T-cell (primary cell): ENCODE measurements around the gene SENP7. TPM values are rescaled to one million over a fixed set of nuclear protein-coding genes. Genes with fewer than 3 reads are reported as not detected.
"Not testable (repeated sequence)": the region's sequence is repeated elsewhere in the genome, so short reads cannot be mapped to it uniquely, and the experiment has no call there.

Experiments
- ATAC-seq, 4 experiments: fragments of 200-7000 bp in 3 of 4; fragments of 150-1000 bp in 1 of 4; cut with Tn5 transposase; replicated peaks in 1 of 4; 1 replicate in 3 of 4; 2 replicates in 1 of 4; pipeline ENCODE4 v1.10.0; 2021; ENCODE audit warnings: moderate library complexity in 3 of 4, mild to moderate bottlenecking in 2 of 4, moderate number of reproducible peaks in 1 of 4
- CTCF ChIA-PET, 2 donors: fragments of 300-600 bp; sonication (Branson Sonifier 250); formaldehyde crosslinking; loops; one replicate each; lab custom pipeline; 2022; ENCODE audit warnings: antibody characterized with exemption in 2 of 2; lab: Charles Lee
- POLR2A ChIA-PET, 2 donors: fragments of 300-600 bp; sonication (Branson Sonifier 250); formaldehyde crosslinking; loops; one replicate each; lab custom pipeline; 2022; ENCODE audit warnings: antibody characterized with exemption in 2 of 2; lab: Charles Lee
- DNase-seq, 35 experiments: peaks; one replicate each; pipeline versions ENCODE4 v3.0.0 to v3.0.0-alpha.2; 2013 to 2023
- H3K27ac ChIP-seq: one replicate; pipeline ENCODE4 v1.5.1; 2013; ENCODE audit warnings: low read length
- H3K27me3 ChIP-seq, 2 experiments: replicated peaks in 1 of 2; 1 replicate in 1 of 2; 2 replicates in 1 of 2; pipeline versions ENCODE4 v1.6.1 to v1.7.0; 2013; ENCODE audit warnings: low read length in 1 of 2, mixed read lengths in 1 of 2; ENCODE audit not compliant: control insufficient read depth in 2 of 2, insufficient read depth in 2 of 2; ENCODE audit errors: extremely low read depth in 1 of 2
- H3K36me3 ChIP-seq, 2 donors: 1 replicate in 1 of 2; 2 replicates in 1 of 2; pipeline versions ENCODE4 v1.6.1 to v1.7.0; 2013; ENCODE audit warnings: low read length in 1 of 2; ENCODE audit not compliant: control insufficient read depth in 2 of 2, insufficient read depth in 1 of 2; ENCODE audit errors: extremely low read depth in 1 of 2
- H3K4me1 ChIP-seq, 2 experiments: 1 replicate in 1 of 2; 2 replicates in 1 of 2; pipeline versions ENCODE4 v1.6.1 to v1.7.0; 2013; ENCODE audit warnings: low read length in 2 of 2, mixed read lengths in 1 of 2; ENCODE audit not compliant: insufficient read depth in 2 of 2, control insufficient read depth in 1 of 2; ENCODE audit errors: extremely low read depth in 1 of 2
- H3K4me3 ChIP-seq, 2 donors: 1 replicate in 1 of 2; 2 replicates in 1 of 2; pipeline versions ENCODE4 v1.5.1 to v1.7.0; 2013; ENCODE audit warnings: mild to moderate bottlenecking in 2 of 2, low read length in 1 of 2, moderate library complexity in 1 of 2; ENCODE audit not compliant: control insufficient read depth in 1 of 2; ENCODE audit errors: extremely low read depth in 1 of 2
- H3K9me3 ChIP-seq: 2 replicates; pipeline ENCODE4 v1.7.0; 2013
- H3K27ac Mint-ChIP-seq, 2 donors: one replicate each; pipeline ENCODE4 v1.8.0; 2020 to 2021; ENCODE audit warnings: mild to moderate bottlenecking in 2 of 2, mixed read lengths in 2 of 2
- H3K27me3 Mint-ChIP-seq, 2 donors: one replicate each; pipeline ENCODE4 v1.8.0; 2021 to 2022; ENCODE audit warnings: mixed read lengths in 2 of 2
- H3K36me3 Mint-ChIP-seq: one replicate; pipeline ENCODE4 v1.8.0; 2021; ENCODE audit warnings: mixed read lengths
- H3K4me1 Mint-ChIP-seq, 3 donors: one replicate each; pipeline ENCODE4 v1.8.0; 2020 to 2022; ENCODE audit warnings: mixed read lengths in 3 of 3, mild to moderate bottlenecking in 1 of 3
- H3K4me3 Mint-ChIP-seq, 3 donors: one replicate each; pipeline ENCODE4 v1.8.0; 2020 to 2022; ENCODE audit warnings: mild to moderate bottlenecking in 3 of 3, mixed read lengths in 3 of 3, moderate library complexity in 3 of 3
- H3K9me3 Mint-ChIP-seq, 3 donors: one replicate each; pipeline ENCODE4 v1.8.0; 2020 to 2022; ENCODE audit warnings: mixed read lengths in 3 of 3
- WGBS: methylation state at CpG from one replicate; pipeline ENCODE4 v1.1.5; 2013; ENCODE audit warnings: missing lambda C conversion rate; ENCODE audit not compliant: insufficient coverage; 5-methylcytosine and 5-hydroxymethylcytosine counted together
- total RNA-seq, 35 experiments: library from RNA in 6 of 35; stranded (reverse) in 6 of 35; fragments of 120-200 nt in 1 of 35; gene quantifications; one replicate each; pipeline versions ENCODE4 v1.2.1 to v1.2.4 and lab custom pipeline; 2013 to 2026

Gene SENP7
- total RNA-seq, 5 donors from 2014 or later (not counting 1 experiment from before 2014, with no cell fraction given): 45.8 to 55.9 (median 48.6) TPM

- H3K36me3 Mint-ChIP-seq: peaks cover 35% of the 10 kb centered on the region
- peak overlapping the region in 1 of 2 donors; percentile 98 for H3K27ac Mint-ChIP-seq
- H3K36me3 ChIP-seq, H3K27me3 ChIP-seq, H3K4me3 ChIP-seq, CTCF ChIA-PET, H3K27me3 Mint-ChIP-seq, DNase-seq, H3K9me3 Mint-ChIP-seq, H3K9me3 ChIP-seq, POLR2A ChIA-PET, H3K27ac ChIP-seq, ATAC-seq: not testable (repeated sequence)
- H3K4me1 Mint-ChIP-seq: peaks cover 74 to 79% (median 75%) of the 10 kb centered on the region in 3 donors
- WGBS: 100% methylated on average over 1 of the region's 4 CpGs
- peaks cover 18 to 20% of the 10 kb centered on the region in 2 experiments for H3K4me1 ChIP-seq
- peak overlapping the region in 1 of 3 donors; percentile 75 for H3K4me3 Mint-ChIP-seq
Observed at GRCh38 chr3:101468676-101469075, 44.3 kb downstream of the SENP7 start.

- peak overlapping the region in 1 of 2 donors; percentile 14 for H3K4me3 ChIP-seq
- POLR2A ChIA-PET: interaction anchor here in 1 of 2 donors (0.5 to 0.7 kb wide), 2 partner anchors 94 to 216 kb away, joined by 3 to 9 read pairs; no protein-coding TSS in a partner anchor
- peak overlapping the region in 2 of 3 donors; percentile 71 to 75 for H3K4me3 Mint-ChIP-seq
Observed at GRCh38 chr3:101467310-101467663, 45.7 kb downstream of the SENP7 start.

GRCh38 chr3:101466465-101467309 lies 46.3 kb downstream of the SENP7 start:
- ATAC-seq: peak in 2 of 4 experiments; percentile 75 to 89

More at GRCh38 chr3:101467310-101467663, 45.7 kb downstream of the SENP7 start:
- H3K36me3 ChIP-seq, H3K9me3 Mint-ChIP-seq, ATAC-seq, H3K27me3 ChIP-seq, H3K27me3 Mint-ChIP-seq, H3K9me3 ChIP-seq, CTCF ChIA-PET, DNase-seq: not testable (repeated sequence)
- 47% methylated on average over 2 of the region's 3 CpGs for WGBS
- peaks cover 18 to 20% of the 10 kb centered on the region in 2 experiments for H3K4me1 ChIP-seq
- H3K27ac ChIP-seq: peak overlapping the region; percentile 37
- Mint-ChIP-seq H3K27ac (peak overlapping the region in 1 of 2 donors; percentile 98), H3K4me1 (peaks cover 71 to 76% (median 74%) of the 10 kb centered on the region in 3 donors), H3K36me3 (peaks cover 31% of the 10 kb centered on the region)

GRCh38 chr3:101464235-101464634 lies 48.8 kb downstream of the SENP7 start:
- Mint-ChIP-seq H3K36me3 (peaks cover 37% of the 10 kb centered on the region), H3K27me3 (no peaks in the 10 kb centered on the region), H3K4me3 (no peak overlapping the region), H3K9me3 (peaks cover 0 to 11% (median 4%) of the 10 kb centered on the region in 3 donors), H3K4me1 (peaks cover 66 to 78% (median 76%) of the 10 kb centered on the region in 3 donors), H3K27ac (peak overlapping the region in 1 of 2 donors; percentile 3)
- DNase-seq (no peak), ATAC-seq (no peak)
- CTCF ChIA-PET: no interaction called here
- H3K4me3 ChIP-seq: no peak overlapping the region
- H3K36me3 ChIP-seq: peaks cover 2 to 3% of the 10 kb centered on the region in 2 donors
- no peaks in the 10 kb centered on the region for H3K9me3 ChIP-seq
- H3K27me3 ChIP-seq: no peaks in the 10 kb centered on the region
- WGBS: no CpG with 5 or more reads among the region's 2 CpGs
- H3K4me1 ChIP-seq: peaks cover 18 to 20% of the 10 kb centered on the region in 2 experiments
- no peak overlapping the region for H3K27ac ChIP-seq
- POLR2A ChIA-PET: no interaction called here

More at GRCh38 chr3:101466465-101467309, 46.3 kb downstream of the SENP7 start:
- Mint-ChIP-seq H3K4me3 (peak overlapping the region in 2 of 3 donors; percentile 71 to 75), H3K9me3 (peaks cover 1 to 4% (median 3%) of the 10 kb centered on the region in 3 donors), H3K36me3 (peaks cover 32% of the 10 kb centered on the region), H3K27ac (peak overlapping the region in 1 of 2 donors; percentile 98), H3K4me1 (peaks cover 73 to 77% (median 75%) of the 10 kb centered on the region in 3 donors), H3K27me3 (no peaks in the 10 kb centered on the region)
- H3K9me3 ChIP-seq: no peaks in the 10 kb centered on the region
- no peaks in the 10 kb centered on the region for H3K27me3 ChIP-seq
- 65% methylated on average over 14 of the region's 17 CpGs for WGBS
- DNase-seq: peak in 31 of 35 experiments; percentile 21 to 83 (median 65)
- H3K4me1 ChIP-seq: peaks cover 18 to 20% of the 10 kb centered on the region in 2 experiments
- peak overlapping the region; percentile 14 to 32 for H3K4me3 ChIP-seq
- CTCF ChIA-PET: no interaction called here
- POLR2A ChIA-PET: interaction anchor here in 1 of 2 donors (0.5 kb wide), 1 partner anchor 94 kb away, joined by 9 read pairs; no protein-coding TSS in a partner anchor
- H3K36me3 ChIP-seq: peaks cover 2 to 3% of the 10 kb centered on the region in 2 donors
- H3K27ac ChIP-seq: peak overlapping the region; percentile 37

GRCh38 chr3:101461451-101461850 lies 51.6 kb downstream of the SENP7 start:
- 80% methylated on average over 1 of the region's 4 CpGs for WGBS
- H3K27ac Mint-ChIP-seq: peak overlapping the region; percentile 13 to 25
- Histone ChIP-seq H3K27ac (no peak overlapping the region), H3K4me3 (no peak overlapping the region), H3K9me3 (no peaks in the 10 kb centered on the region), H3K4me1 (peaks cover 6 to 12% of the 10 kb centered on the region in 2 experiments), H3K36me3 (peaks cover 3 to 18% of the 10 kb centered on the region in 2 donors), H3K27me3 (no peaks in the 10 kb centered on the region)
- peaks cover 38 to 62% (median 53%) of the 10 kb centered on the region in 3 donors for H3K4me1 Mint-ChIP-seq
- CTCF ChIA-PET: no interaction called here
- no peak overlapping the region for H3K4me3 Mint-ChIP-seq
- DNase-seq (no peak), ATAC-seq (no peak)
- H3K27me3 Mint-ChIP-seq: no peaks in the 10 kb centered on the region
- H3K9me3 Mint-ChIP-seq: peaks cover 0 to 11% (median 4%) of the 10 kb centered on the region in 3 donors
- peaks cover 45% of the 10 kb centered on the region for H3K36me3 Mint-ChIP-seq
- POLR2A ChIA-PET: no interaction called here

- DNase-seq: no peak
- no peaks in the 10 kb centered on the region for H3K27me3 Mint-ChIP-seq
- H3K27me3 ChIP-seq: no peaks in the 10 kb centered on the region
- H3K27ac ChIP-seq: no peak overlapping the region
- WGBS: no CpG with 5 or more reads among the region's 2 CpGs
- H3K9me3 ChIP-seq: no peaks in the 10 kb centered on the region
- peaks cover 33 to 49% (median 43%) of the 10 kb centered on the region in 3 donors for H3K4me1 Mint-ChIP-seq
- ChIA-PET CTCF (no interaction called here), POLR2A (no interaction called here)
- H3K27ac Mint-ChIP-seq: no peak overlapping the region
- H3K36me3 Mint-ChIP-seq: peaks cover 60% of the 10 kb centered on the region
- no peak overlapping the region for H3K4me3 ChIP-seq
- no peaks in the 10 kb centered on the region for H3K4me1 ChIP-seq
- H3K9me3 Mint-ChIP-seq: peaks cover 0 to 11% (median 4%) of the 10 kb centered on the region in 3 donors
- ATAC-seq: no peak
- no peak overlapping the region for H3K4me3 Mint-ChIP-seq
- peaks cover 3 to 23% of the 10 kb centered on the region in 2 donors for H3K36me3 ChIP-seq
Observed at GRCh38 chr3:101458387-101458786, 54.6 kb downstream of the SENP7 start.
